ENCODE measurements around the gene NAP1L4.

Gene NAP1L4

DNA sequence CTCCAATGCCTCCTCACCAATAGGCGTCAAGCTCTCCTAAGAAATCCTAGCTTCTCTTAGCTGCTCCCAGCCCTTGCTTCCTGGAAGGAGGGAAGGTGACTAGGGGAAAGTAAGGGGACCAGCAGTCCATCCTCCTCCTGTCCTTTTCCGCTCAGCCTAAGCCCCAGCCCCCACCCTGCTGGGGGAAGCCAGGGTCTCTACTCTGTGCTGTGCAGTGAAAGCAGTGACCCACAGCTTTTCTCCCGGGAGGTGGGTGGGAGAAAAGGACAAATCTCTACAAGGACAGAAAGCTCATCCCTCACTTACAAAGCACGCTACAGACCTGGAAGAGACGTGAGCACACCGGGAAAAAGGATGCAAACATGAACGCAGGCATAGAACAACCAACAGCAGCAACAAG lies 32.0 kb downstream of the NAP1L4 start:
- peaks cover 4% of the 10 kb centered on the region for H3K4me1 Mint-ChIP-seq
- no peak overlapping the region for H3K4me3 Mint-ChIP-seq
- no peaks in the 10 kb centered on the region for H3K27me3 Mint-ChIP-seq (ENCODE audit: low read depth)
- H3K27ac Mint-ChIP-seq, result no peak overlapping the region
- H3K9me3 Mint-ChIP-seq, result no peaks in the 10 kb centered on the region
- TF ChIP-seq CTCF (IDR thresholded peaks at IDR 0.05; ENCODE audit: unreplicated experiment in 3 of 3), result no peak
- H3K36me3 Mint-ChIP-seq (ENCODE audit: low read depth), result peaks cover 91% of the 10 kb centered on the region

GRCh38 chr11:2958251-2958650 lies 33.9 kb downstream of the NAP1L4 start:
- H3K9me3 Mint-ChIP-seq, result no peaks in the 10 kb centered on the region
- TF ChIP-seq CTCF (IDR thresholded peaks at IDR 0.05; ENCODE audit: unreplicated experiment in 3 of 3), result no peak
- H3K27ac Mint-ChIP-seq, result peak overlapping the region in 1 of 3 experiments; percentile 52
- H3K36me3 Mint-ChIP-seq (ENCODE audit: low read depth), result peaks cover 88% of the 10 kb centered on the region
- no peak overlapping the region for H3K4me3 Mint-ChIP-seq
- peaks cover 4% of the 10 kb centered on the region for H3K4me1 Mint-ChIP-seq
- no peaks in the 10 kb centered on the region for H3K27me3 Mint-ChIP-seq (ENCODE audit: low read depth)

GRCh38 chr11:2955906-2956476 lies 36.1 kb downstream of the NAP1L4 start:
- Mint-ChIP-seq H3K4me3 (no peak overlapping the region), H3K4me1 (peaks cover 4% of the 10 kb centered on the region), H3K9me3 (no peaks in the 10 kb centered on the region), H3K36me3 (ENCODE audit: low read depth) (peaks cover 88% of the 10 kb centered on the region), H3K27ac (peak overlapping the region; percentile 35 to 80 (median 41)), H3K27me3 (ENCODE audit: low read depth) (no peaks in the 10 kb centered on the region)
- TF ChIP-seq CTCF (IDR thresholded peaks at IDR 0.05; ENCODE audit: unreplicated experiment in 3 of 3), result peak in 2 of 3 experiments; percentile 30 to 43

GRCh38 chr11:2954263-2954662 lies 37.9 kb downstream of the NAP1L4 start:
- H3K4me3 Mint-ChIP-seq, result no peak overlapping the region
- no peaks in the 10 kb centered on the region for H3K9me3 Mint-ChIP-seq
- peaks cover 4% of the 10 kb centered on the region for H3K4me1 Mint-ChIP-seq
- H3K27me3 Mint-ChIP-seq (ENCODE audit: low read depth), result no peaks in the 10 kb centered on the region
- peaks cover 85% of the 10 kb centered on the region for H3K36me3 Mint-ChIP-seq (ENCODE audit: low read depth)
- TF ChIP-seq CTCF (IDR thresholded peaks at IDR 0.05; ENCODE audit: unreplicated experiment in 3 of 3), result no peak
- no peak overlapping the region for H3K27ac Mint-ChIP-seq

DNA sequence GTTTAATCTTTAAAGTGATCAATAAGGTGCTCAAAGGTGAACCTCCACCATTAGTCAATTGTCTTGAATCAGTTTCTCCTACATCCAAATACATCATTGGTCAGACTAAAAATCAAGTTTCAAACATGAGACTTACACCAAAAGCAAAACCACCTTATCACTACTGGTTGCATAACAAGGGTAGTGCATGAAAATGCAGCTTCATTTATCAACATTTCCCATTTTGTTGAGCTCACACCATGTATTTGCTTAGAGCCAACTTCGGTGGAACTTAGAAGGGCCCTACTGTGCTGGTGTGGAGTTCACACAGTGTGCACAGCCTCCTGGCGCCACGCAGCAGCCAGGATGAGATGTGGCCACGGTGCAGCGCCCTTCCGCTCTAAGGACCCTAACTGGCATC lies 39.8 kb downstream of the NAP1L4 start:
- Mint-ChIP-seq H3K4me1 (peaks cover 10% of the 10 kb centered on the region), H3K9me3 (no peaks in the 10 kb centered on the region), H3K27ac (no peak overlapping the region), H3K27me3 (ENCODE audit: low read depth) (no peaks in the 10 kb centered on the region), H3K36me3 (ENCODE audit: low read depth) (peaks cover 88% of the 10 kb centered on the region), H3K4me3 (no peak overlapping the region)
- no peak for TF ChIP-seq CTCF (IDR thresholded peaks at IDR 0.05; ENCODE audit: unreplicated experiment in 3 of 3)
